ENCODE measurements around the gene C1orf87.

The C1orf87 gene

DNA sequence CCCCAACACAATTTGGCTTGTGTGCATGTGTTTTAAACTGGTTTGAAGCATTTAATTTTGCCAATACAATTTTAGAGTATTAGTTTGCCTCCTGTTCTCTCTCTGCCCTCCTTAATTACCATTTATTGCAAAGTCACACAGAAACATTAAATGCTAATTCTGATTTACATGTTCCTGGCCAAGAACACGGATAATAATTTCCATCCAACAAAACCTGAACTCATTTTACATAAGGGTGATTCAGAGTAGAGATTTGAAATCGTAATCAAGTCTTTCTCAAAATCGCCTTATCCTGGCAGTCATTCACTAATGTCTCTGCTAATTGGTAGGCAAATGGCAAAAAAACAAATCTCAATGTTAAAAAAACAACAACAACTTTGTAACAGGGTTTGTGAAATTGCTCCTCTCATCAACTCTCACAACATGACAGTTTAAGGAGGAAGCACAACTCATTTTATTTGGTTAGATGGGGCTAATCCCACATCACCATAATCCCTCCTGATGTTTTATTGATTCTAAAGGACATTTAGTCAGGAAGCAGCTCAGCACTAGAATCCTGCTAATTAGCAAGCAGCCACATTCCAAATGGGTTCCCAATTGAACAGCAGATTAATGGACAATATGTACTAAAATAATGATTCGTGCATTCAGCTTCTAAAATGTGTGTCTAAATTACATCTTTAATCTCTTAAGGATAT lies 55.9 kb downstream of the C1orf87 start:
- no peak for ATAC-seq (ENCODE audit: insufficient read depth, low read depth)
- H3K4me3 ChIP-seq (ENCODE audit: low read depth in 1 of 2, low read length in 2 of 2) = no peak overlapping the region
- DNase-seq = no peak
- no peaks in the 10 kb centered on the region for H3K9me3 ChIP-seq (ENCODE audit: insufficient read depth, low read length, severe bottlenecking)
- H3K27ac ChIP-seq (ENCODE audit: low read length) = no peak overlapping the region
- no peaks in the 10 kb centered on the region for H3K27me3 ChIP-seq (ENCODE audit: insufficient read depth, low read length, poor library complexity)
- H3K4me2 ChIP-seq (ENCODE audit: insufficient read depth, low read length) = no peak overlapping the region
- H3K9ac ChIP-seq (ENCODE audit: low read depth, low read length) = no peak overlapping the region
- no peak overlapping the region for H2AFZ ChIP-seq (ENCODE audit: low read depth, low read length)
- H4K20me1 ChIP-seq (ENCODE audit: insufficient read depth, low read length) = no peaks in the 10 kb centered on the region
- H3K4me1 ChIP-seq (ENCODE audit: insufficient read depth, low read length) = no peaks in the 10 kb centered on the region
- no peak for TF ChIP-seq EZH2 (IDR thresholded peaks at IDR 0.05; ENCODE audit: borderline replicate concordance, low read depth, low read length, severe bottlenecking)
- TF ChIP-seq, protein P1, sequence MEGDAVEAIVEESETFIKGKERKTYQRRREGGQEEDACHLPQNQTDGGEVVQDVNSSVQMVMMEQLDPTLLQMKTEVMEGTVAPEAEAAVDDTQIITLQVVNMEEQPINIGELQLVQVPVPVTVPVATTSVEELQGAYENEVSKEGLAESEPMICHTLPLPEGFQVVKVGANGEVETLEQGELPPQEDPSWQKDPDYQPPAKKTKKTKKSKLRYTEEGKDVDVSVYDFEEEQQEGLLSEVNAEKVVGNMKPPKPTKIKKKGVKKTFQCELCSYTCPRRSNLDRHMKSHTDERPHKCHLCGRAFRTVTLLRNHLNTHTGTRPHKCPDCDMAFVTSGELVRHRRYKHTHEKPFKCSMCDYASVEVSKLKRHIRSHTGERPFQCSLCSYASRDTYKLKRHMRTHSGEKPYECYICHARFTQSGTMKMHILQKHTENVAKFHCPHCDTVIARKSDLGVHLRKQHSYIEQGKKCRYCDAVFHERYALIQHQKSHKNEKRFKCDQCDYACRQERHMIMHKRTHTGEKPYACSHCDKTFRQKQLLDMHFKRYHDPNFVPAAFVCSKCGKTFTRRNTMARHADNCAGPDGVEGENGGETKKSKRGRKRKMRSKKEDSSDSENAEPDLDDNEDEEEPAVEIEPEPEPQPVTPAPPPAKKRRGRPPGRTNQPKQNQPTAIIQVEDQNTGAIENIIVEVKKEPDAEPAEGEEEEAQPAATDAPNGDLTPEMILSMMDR (IDR thresholded peaks at IDR 0.05; ENCODE audit: borderline replicate concordance, extremely low read depth, low read length, poor library complexity, severe bottlenecking) = no peak
- no peaks in the 10 kb centered on the region for H3K36me3 ChIP-seq (ENCODE audit: insufficient read depth, low read length)
- no peaks in the 10 kb centered on the region for H3K79me2 ChIP-seq (ENCODE audit: insufficient read depth, low read length)

DNA sequence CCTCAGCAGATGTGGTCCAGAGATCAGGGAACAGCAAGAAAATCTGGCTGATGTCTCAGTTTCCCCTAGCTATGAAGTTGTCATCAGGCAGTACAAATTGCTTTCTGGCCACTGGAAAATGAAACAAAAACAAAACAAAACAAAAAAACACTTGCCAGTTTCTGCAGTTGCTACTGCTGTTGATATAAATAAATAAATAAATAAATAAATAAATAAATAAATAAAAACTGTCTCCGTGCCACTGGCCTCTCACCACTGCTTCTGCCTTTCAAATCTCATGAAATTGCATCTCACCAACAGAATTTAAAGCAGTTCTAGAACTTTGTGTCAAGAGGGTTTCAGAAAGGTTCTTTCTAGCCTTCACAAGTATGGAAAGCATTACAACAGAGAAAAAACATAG lies 62.9 kb downstream of the C1orf87 start:
- no peak overlapping the region for H3K27ac ChIP-seq (ENCODE audit: low read length)
- TF ChIP-seq EZH2 (IDR thresholded peaks at IDR 0.05; ENCODE audit: borderline replicate concordance, low read depth, low read length, severe bottlenecking) = no peak
- TF ChIP-seq, protein P1 (IDR thresholded peaks at IDR 0.05; ENCODE audit: borderline replicate concordance, extremely low read depth, low read length, poor library complexity, severe bottlenecking) = no peak
- no peaks in the 10 kb centered on the region for H3K27me3 ChIP-seq (ENCODE audit: insufficient read depth, low read length, poor library complexity)
- no peak overlapping the region for H2AFZ ChIP-seq (ENCODE audit: low read depth, low read length)
- H3K4me3 ChIP-seq (ENCODE audit: low read depth in 1 of 2, low read length in 2 of 2) = no peak overlapping the region
- no peaks in the 10 kb centered on the region for H4K20me1 ChIP-seq (ENCODE audit: insufficient read depth, low read length)
- H3K4me2 ChIP-seq (ENCODE audit: insufficient read depth, low read length) = no peak overlapping the region
- no peaks in the 10 kb centered on the region for H3K9me3 ChIP-seq (ENCODE audit: insufficient read depth, low read length, severe bottlenecking)
- no peaks in the 10 kb centered on the region for H3K79me2 ChIP-seq (ENCODE audit: insufficient read depth, low read length)
- H3K36me3 ChIP-seq (ENCODE audit: insufficient read depth, low read length) = no peaks in the 10 kb centered on the region
- ATAC-seq (ENCODE audit: insufficient read depth, low read depth) (no peak), DNase-seq (no peak)
- H3K4me1 ChIP-seq (ENCODE audit: insufficient read depth, low read length) = no peaks in the 10 kb centered on the region
- no peak overlapping the region for H3K9ac ChIP-seq (ENCODE audit: low read depth, low read length)

DNA sequence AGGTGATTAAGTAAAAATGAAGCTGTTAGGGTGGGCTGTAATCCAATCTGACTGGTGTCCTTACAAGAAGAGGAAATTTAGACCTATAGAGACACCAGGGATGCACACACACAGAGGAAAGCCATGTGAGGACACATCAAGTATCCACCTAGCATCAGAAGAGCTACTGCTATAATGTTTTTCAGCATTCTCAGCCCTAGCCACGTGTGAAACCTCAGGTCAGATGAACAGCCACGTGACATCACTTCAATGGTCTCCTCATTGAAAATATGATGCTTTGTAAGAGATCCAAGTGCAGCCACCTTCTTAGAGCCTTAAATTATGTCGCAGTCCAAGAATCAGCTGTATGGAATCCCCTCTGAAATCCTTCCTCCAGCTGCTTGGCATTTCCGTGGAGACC lies 65.1 kb downstream of the C1orf87 start:
- no peak overlapping the region for H3K4me2 ChIP-seq (ENCODE audit: insufficient read depth, low read length)
- H3K4me1 ChIP-seq (ENCODE audit: insufficient read depth, low read length) = no peaks in the 10 kb centered on the region

DNA sequence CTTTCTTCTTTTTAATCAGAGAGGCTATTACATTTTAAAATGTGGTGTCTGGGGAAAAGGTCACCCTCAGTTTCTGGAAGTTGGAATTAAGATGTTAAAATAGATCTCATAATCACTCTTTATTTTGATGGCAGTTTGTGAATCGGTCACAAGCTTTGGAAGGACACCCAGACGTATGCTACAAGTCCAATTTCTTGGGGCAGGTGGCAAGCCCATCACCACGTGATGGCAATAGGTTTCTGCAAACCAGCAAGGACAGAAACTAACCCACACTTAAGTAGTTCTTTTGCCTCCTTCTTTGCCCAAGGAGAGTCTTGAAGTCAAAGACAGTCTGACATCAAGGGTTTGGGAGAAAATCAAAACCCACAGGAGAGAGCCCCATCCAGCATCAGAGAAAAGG lies 72.9 kb downstream of the C1orf87 start:
- Histone ChIP-seq H3K9ac (ENCODE audit: low read depth, low read length) (no peak overlapping the region), H2AFZ (ENCODE audit: low read depth, low read length) (no peak overlapping the region), H3K4me3 (ENCODE audit: low read depth in 1 of 2, low read length in 2 of 2) (no peak overlapping the region), H3K36me3 (ENCODE audit: insufficient read depth, low read length) (no peaks in the 10 kb centered on the region), H4K20me1 (ENCODE audit: insufficient read depth, low read length) (no peaks in the 10 kb centered on the region), H3K4me1 (ENCODE audit: insufficient read depth, low read length) (no peaks in the 10 kb centered on the region), H3K27me3 (ENCODE audit: insufficient read depth, low read length, poor library complexity) (no peaks in the 10 kb centered on the region), H3K9me3 (ENCODE audit: insufficient read depth, low read length, severe bottlenecking) (no peaks in the 10 kb centered on the region), H3K79me2 (ENCODE audit: insufficient read depth, low read length) (no peaks in the 10 kb centered on the region), H3K27ac (ENCODE audit: low read length) (no peak overlapping the region), H3K4me2 (ENCODE audit: insufficient read depth, low read length) (no peak overlapping the region)
- TF ChIP-seq, protein P1 (IDR thresholded peaks at IDR 0.05; ENCODE audit: borderline replicate concordance, extremely low read depth, low read length, poor library complexity, severe bottlenecking) = no peak
- no peak for TF ChIP-seq EZH2 (IDR thresholded peaks at IDR 0.05; ENCODE audit: borderline replicate concordance, low read depth, low read length, severe bottlenecking)
- DNase-seq = no peak
- no peak for ATAC-seq (ENCODE audit: insufficient read depth, low read depth)

More for the DNA sequence above, 65.1 kb downstream of the C1orf87 start:
- TF ChIP-seq EZH2 (IDR thresholded peaks at IDR 0.05; ENCODE audit: borderline replicate concordance, low read depth, low read length, severe bottlenecking) = no peak
- Histone ChIP-seq H3K36me3 (ENCODE audit: insufficient read depth, low read length) (no peaks in the 10 kb centered on the region), H4K20me1 (ENCODE audit: insufficient read depth, low read length) (no peaks in the 10 kb centered on the region), H2AFZ (ENCODE audit: low read depth, low read length) (no peak overlapping the region), H3K9me3 (ENCODE audit: insufficient read depth, low read length, severe bottlenecking) (no peaks in the 10 kb centered on the region), H3K9ac (ENCODE audit: low read depth, low read length) (no peak overlapping the region), H3K79me2 (ENCODE audit: insufficient read depth, low read length) (no peaks in the 10 kb centered on the region), H3K27ac (ENCODE audit: low read length) (no peak overlapping the region), H3K27me3 (ENCODE audit: insufficient read depth, low read length, poor library complexity) (no peaks in the 10 kb centered on the region), H3K4me3 (ENCODE audit: low read depth in 1 of 2, low read length in 2 of 2) (no peak overlapping the region)
- DNase-seq = no peak
- no peak for ATAC-seq (ENCODE audit: insufficient read depth, low read depth)
